Loucy (cell line): ENCODE measurements around the gene C16orf54.

Experiments used
- H2AFZ ChIP-seq: fragments of 200-600 bp; sonication (generic); 2 replicates; pipeline ENCODE4 v1.6.0; 2016; ENCODE audit warnings: antibody characterized with exemption, mild to moderate bottlenecking, low read length, moderate library complexity
- H3F3A ChIP-seq: fragments of 200-600 bp; 2 replicates; pipeline ENCODE4 v1.6.0; 2016; ENCODE audit warnings: antibody characterized with exemption, low read depth, mild to moderate bottlenecking
- H3K27me3 ChIP-seq: fragments of 200-600 bp; sonication (generic); 2 replicates; pipeline ENCODE4 v1.6.1; 2014; ENCODE audit warnings: low read length, mild to moderate bottlenecking; ENCODE audit not compliant: insufficient read depth, poor library complexity, severe bottlenecking
- H3K36me3 ChIP-seq: fragments of 200-600 bp; sonication (generic); 2 replicates; pipeline ENCODE4 v1.6.1; 2016; ENCODE audit warnings: low read length; ENCODE audit not compliant: insufficient read depth
- H3K4me1 ChIP-seq: fragments of 200-600 bp; sonication (generic); 2 replicates; pipeline ENCODE4 v1.5.1; 2014; ENCODE audit warnings: low read length, mild to moderate bottlenecking; ENCODE audit not compliant: insufficient read depth, poor library complexity, severe bottlenecking
- H3K4me2 ChIP-seq: fragments of 200-600 bp; sonication (generic); 2 replicates; pipeline ENCODE4 v1.6.0; 2014; ENCODE audit warnings: antibody characterized with exemption, low read length, low read depth, mild to moderate bottlenecking; ENCODE audit not compliant: poor library complexity, severe bottlenecking
- H3K4me3 ChIP-seq: fragments of 200-600 bp; sonication (generic); 2 replicates; pipeline ENCODE4 v1.5.1; 2014; ENCODE audit warnings: low read length, mild to moderate bottlenecking, mixed read lengths; ENCODE audit not compliant: poor library complexity, severe bottlenecking
- H3K79me2 ChIP-seq: fragments of 200-600 bp; sonication (generic); 2 replicates; pipeline ENCODE4 v1.6.1; 2014; ENCODE audit warnings: low read length; ENCODE audit not compliant: insufficient read depth
- H3K9ac ChIP-seq: fragments of 200-600 bp; sonication (generic); 2 replicates; pipeline ENCODE4 v1.6.0; 2014; ENCODE audit warnings: mild to moderate bottlenecking, low read depth, low read length, moderate library complexity; ENCODE audit not compliant: poor library complexity, severe bottlenecking
- H3K9me2 ChIP-seq: fragments of 200-600 bp; sonication (generic); replicated peaks from 2 replicates; pipeline ENCODE4 v1.6.1; 2016; ENCODE audit warnings: low read depth, low read length, mixed read lengths
- H3K9me3 ChIP-seq: fragments of 200-600 bp; sonication (generic); 2 replicates; pipeline ENCODE4 v1.6.1; 2014; ENCODE audit warnings: mild to moderate bottlenecking, antibody characterized with exemption, low read length, low read depth; ENCODE audit not compliant: insufficient read depth
- H4K20me1 ChIP-seq: fragments of 200-600 bp; sonication (generic); 2 replicates; pipeline ENCODE4 v1.6.0; 2014; ENCODE audit warnings: antibody characterized with exemption, low read length, mild to moderate bottlenecking; ENCODE audit not compliant: insufficient read depth, poor library complexity, severe bottlenecking
- CTCF ChIP-seq: fragments of 200-600 bp; sonication (generic); conservative IDR thresholded peaks from 2 replicates; pipeline ENCODE4 v1.5.1; 2014; ENCODE audit warnings: mild to moderate bottlenecking, antibody characterized with exemption, low read length
- EZH2phosphoT487 ChIP-seq: fragments of 200-600 bp; IDR thresholded peaks from 2 replicates; pipeline ENCODE4 v1.6.1; 2018; ENCODE audit warnings: antibody characterized with exemption, mild to moderate bottlenecking, moderate library complexity, borderline replicate concordance

Gene C16orf54

GRCh38 chr16:29705030-29705429 is 40.8 kb downstream of the C16orf54 start:
- Histone ChIP-seq H4K20me1 (no peaks in the 10 kb centered on the region), H3K4me2 (no peak overlapping the region)

GRCh38 chr16:29702269-29702668 is 43.5 kb downstream of the C16orf54 start:
- Histone ChIP-seq H3K27me3 (no peaks in the 10 kb centered on the region), H4K20me1 (no peaks in the 10 kb centered on the region), H3K79me2 (no peaks in the 10 kb centered on the region), H2AFZ (no peak overlapping the region), H3K4me2 (peak overlapping the region; percentile 56), H3K36me3 (peaks cover 8% of the 10 kb centered on the region; the same call in 1 of the 2 replicates), H3K4me1 (peaks cover 20% of the 10 kb centered on the region), H3K9me3 (no peaks in the 10 kb centered on the region), H3K9ac (peak overlapping the region; percentile 45), H3K9me2 (no peaks in the 10 kb centered on the region), H3K4me3 (peak overlapping the region; percentile 41), H3F3A (no peaks in the 10 kb centered on the region)
- TF ChIP-seq CTCF: no peak
- TF ChIP-seq EZH2phosphoT487: no peak

More at GRCh38 chr16:29705030-29705429, 40.8 kb downstream of the C16orf54 start:
- peaks cover 21% of the 10 kb centered on the region for H3K4me1 ChIP-seq
- no peaks in the 10 kb centered on the region for H3K9me3 ChIP-seq
- H3K9ac ChIP-seq: no peak overlapping the region
- H2AFZ ChIP-seq: no peak overlapping the region
- no peaks in the 10 kb centered on the region for H3F3A ChIP-seq
- H3K36me3 ChIP-seq: no peaks in the 10 kb centered on the region
- TF ChIP-seq EZH2phosphoT487 (no peak), CTCF (no peak)
- H3K27me3 ChIP-seq: no peaks in the 10 kb centered on the region
- H3K9me2 ChIP-seq: no peaks in the 10 kb centered on the region
- H3K4me3 ChIP-seq: no peak overlapping the region
- H3K79me2 ChIP-seq: no peaks in the 10 kb centered on the region

GRCh38 chr16:29701214-29701555 is 44.6 kb downstream of the C16orf54 start:
- H3K27me3 ChIP-seq: no peaks in the 10 kb centered on the region
- H3F3A ChIP-seq: no peaks in the 10 kb centered on the region
- H3K9ac ChIP-seq: no peak overlapping the region
- H3K9me2 ChIP-seq: no peaks in the 10 kb centered on the region
- peaks cover 14% of the 10 kb centered on the region; the same call in 1 of the 2 replicates for H3K36me3 ChIP-seq
- H3K4me1 ChIP-seq: peaks cover 20% of the 10 kb centered on the region
- H2AFZ ChIP-seq: no peak overlapping the region
- H3K79me2 ChIP-seq: no peaks in the 10 kb centered on the region
- no peak overlapping the region for H3K4me3 ChIP-seq
- H3K9me3 ChIP-seq: no peaks in the 10 kb centered on the region
- peak overlapping the region; percentile 56 for H3K4me2 ChIP-seq
- no peaks in the 10 kb centered on the region for H4K20me1 ChIP-seq
- no peak for TF ChIP-seq EZH2phosphoT487

- no peak overlapping the region for H2AFZ ChIP-seq
- H3K4me1 ChIP-seq: peaks cover 20% of the 10 kb centered on the region
- H3K9me2 ChIP-seq: no peaks in the 10 kb centered on the region
- no peaks in the 10 kb centered on the region for H4K20me1 ChIP-seq
- no peaks in the 10 kb centered on the region for H3K9me3 ChIP-seq
- no peaks in the 10 kb centered on the region for H3K79me2 ChIP-seq
- H3K36me3 ChIP-seq: peaks cover 14% of the 10 kb centered on the region; the same call in 1 of the 2 replicates
- H3K4me2 ChIP-seq: no peak overlapping the region
- TF ChIP-seq EZH2phosphoT487 (no peak), CTCF (peak; percentile 81)
- no peak overlapping the region for H3K9ac ChIP-seq
- no peaks in the 10 kb centered on the region for H3K27me3 ChIP-seq
- H3K4me3 ChIP-seq: no peak overlapping the region
- no peaks in the 10 kb centered on the region for H3F3A ChIP-seq
Measured at GRCh38 chr16:29700253-29700987, 45.4 kb downstream of the C16orf54 start.
